Nephron (organoid): ENCODE data around the gene CXCR4.
"Not testable (repeated sequence)": the region's sequence is repeated elsewhere in the genome, so short reads cannot be mapped to it uniquely, and the experiment has no call there.

Experiments
- H3K27ac Mint-ChIP-seq, 3 experiments: 2 replicates each; pipeline ENCODE4 v1.8.0; 2020; ENCODE audit warnings: mixed read lengths in 3 of 3, mild to moderate bottlenecking in 2 of 3, moderate library complexity in 1 of 3
- H3K27me3 Mint-ChIP-seq: 2 replicates; pipeline ENCODE4 v1.8.0; 2021; ENCODE audit warnings: low read depth, mild to moderate bottlenecking, moderate library complexity, mixed read lengths
- H3K36me3 Mint-ChIP-seq: 2 replicates; pipeline ENCODE4 v1.8.0; 2020; ENCODE audit warnings: low read depth, mixed read lengths
- H3K4me1 Mint-ChIP-seq: 2 replicates; pipeline ENCODE4 v1.8.0; 2020; ENCODE audit warnings: mixed read lengths
- H3K4me3 Mint-ChIP-seq, 3 experiments: 2 replicates each; pipeline ENCODE4 v1.8.0; 2020; ENCODE audit warnings: mild to moderate bottlenecking in 3 of 3, mixed read lengths in 3 of 3, moderate library complexity in 2 of 3
- H3K9me3 Mint-ChIP-seq: 2 replicates; pipeline ENCODE4 v1.8.0; 2020; ENCODE audit warnings: mixed read lengths
- CTCF ChIP-seq, 3 experiments: fragments of 200-600 bp; sonication (generic); IDR thresholded peaks; one replicate each; pipeline ENCODE4 v1.5.0; 2021; ENCODE audit warnings: antibody characterized with exemption in 3 of 3; ENCODE audit not compliant: unreplicated experiment in 3 of 3

Gene CXCR4

GRCh38 chr2:136072621-136073020 is 45.3 kb downstream of the CXCR4 start:
- Mint-ChIP-seq H3K9me3 (peaks cover 20% of the 10 kb centered on the region), H3K27ac (peak overlapping the region; percentile 28 to 65 (median 39)), H3K27me3 (peaks cover 13% of the 10 kb centered on the region), H3K4me3 (no peak overlapping the region), H3K4me1 (peaks cover 35% of the 10 kb centered on the region), H3K36me3 (peaks cover 3% of the 10 kb centered on the region)
- no peak for TF ChIP-seq CTCF (IDR thresholded peaks at IDR 0.05; ENCODE audit: unreplicated experiment in 3 of 3)

GRCh38 chr2:136071887-136072286 is 46.1 kb downstream of the CXCR4 start:
- Mint-ChIP-seq H3K4me1 (peaks cover 42% of the 10 kb centered on the region), H3K27ac (peak overlapping the region in 1 of 3 experiments; percentile 27), H3K27me3 (peaks cover 13% of the 10 kb centered on the region), H3K9me3 (peaks cover 20% of the 10 kb centered on the region)
- H3K36me3 Mint-ChIP-seq, H3K4me3 Mint-ChIP-seq: not testable (repeated sequence)

GRCh38 chr2:136070913-136071312 is 47.0 kb downstream of the CXCR4 start:
- peaks cover 20% of the 10 kb centered on the region for H3K9me3 Mint-ChIP-seq
- TF ChIP-seq CTCF (IDR thresholded peaks at IDR 0.05; ENCODE audit: unreplicated experiment in 3 of 3), result no peak
- H3K27ac Mint-ChIP-seq, result no peak overlapping the region
- H3K4me3 Mint-ChIP-seq, result no peak overlapping the region
- H3K27me3 Mint-ChIP-seq, result peaks cover 13% of the 10 kb centered on the region
- peaks cover 3% of the 10 kb centered on the region for H3K36me3 Mint-ChIP-seq
- peaks cover 48% of the 10 kb centered on the region for H3K4me1 Mint-ChIP-seq

GRCh38 chr2:136069773-136070172 is 48.2 kb downstream of the CXCR4 start:
- no peak overlapping the region for H3K4me3 Mint-ChIP-seq
- H3K27ac Mint-ChIP-seq, result no peak overlapping the region
- H3K27me3 Mint-ChIP-seq, result peaks cover 16% of the 10 kb centered on the region
- H3K9me3 Mint-ChIP-seq, result peaks cover 20% of the 10 kb centered on the region
- peaks cover 3% of the 10 kb centered on the region for H3K36me3 Mint-ChIP-seq
- peaks cover 45% of the 10 kb centered on the region for H3K4me1 Mint-ChIP-seq
- no peak for TF ChIP-seq CTCF (IDR thresholded peaks at IDR 0.05; ENCODE audit: unreplicated experiment in 3 of 3)

GRCh38 chr2:136068581-136069227 is 49.2 kb downstream of the CXCR4 start:
- Mint-ChIP-seq H3K36me3 (peaks cover 3% of the 10 kb centered on the region), H3K27me3 (peaks cover 22% of the 10 kb centered on the region), H3K4me3 (no peak overlapping the region), H3K4me1 (peaks cover 50% of the 10 kb centered on the region), H3K9me3 (peaks cover 20% of the 10 kb centered on the region), H3K27ac (peak overlapping the region in 2 of 3 experiments; percentile 89 to 90)
- no peak for TF ChIP-seq CTCF (IDR thresholded peaks at IDR 0.05; ENCODE audit: unreplicated experiment in 3 of 3)

- peaks cover 3% of the 10 kb centered on the region for H3K36me3 Mint-ChIP-seq
- H3K4me3 Mint-ChIP-seq, result no peak overlapping the region
- peaks cover 19% of the 10 kb centered on the region for H3K27me3 Mint-ChIP-seq
- H3K4me1 Mint-ChIP-seq, result peaks cover 49% of the 10 kb centered on the region
- peak overlapping the region; percentile 55 to 90 (median 89) for H3K27ac Mint-ChIP-seq
- TF ChIP-seq CTCF (IDR thresholded peaks at IDR 0.05; ENCODE audit: unreplicated experiment in 3 of 3), result no peak
- peaks cover 15% of the 10 kb centered on the region for H3K9me3 Mint-ChIP-seq
Observed at GRCh38 chr2:136067897-136068580, 49.9 kb downstream of the CXCR4 start.
